HepG2 (cell line): ENCODE data around the gene SH2D3A. TPM values are rescaled to one million over a fixed set of nuclear protein-coding genes. Genes with fewer than 3 reads are reported as not detected.
A peak's percentile ranks its signal among the peaks of the same experiment; 100 is the strongest.

Experiments
- CAMTA2 ChIP-seq: sonication (generic); formaldehyde crosslinking; IDR thresholded peaks from 2 replicates; pipeline ENCODE4 v1.4.0; 2020; ENCODE audit warnings: mild to moderate bottlenecking, missing genetic modification reagents, borderline replicate concordance
- FOXK2 ChIP-seq: fragments of 450-650 bp; IDR thresholded peaks from 2 replicates; pipeline ENCODE4 v1.6.1; 2016
- KAT7 ChIP-seq: IDR thresholded peaks from 2 replicates; pipeline ENCODE4 v1.6.1; 2018; ENCODE audit warnings: borderline replicate concordance, missing compliant biosample characterization
- KMT2B ChIP-seq: IDR thresholded peaks from 2 replicates; pipeline ENCODE4 v1.6.1; 2016; ENCODE audit warnings: missing genetic modification reagents, missing compliant biosample characterization
- POLR2AphosphoS5 ChIP-seq: IDR thresholded peaks from 2 replicates; pipeline ENCODE4 v1.6.1; 2012; ENCODE audit warnings: low read depth, low read length
- REXO4 ChIP-seq: sonication (generic); formaldehyde crosslinking; IDR thresholded peaks from 2 replicates; pipeline ENCODE4 v1.8.0; 2022; ENCODE audit warnings: missing genetic modification reagents, mild to moderate bottlenecking, borderline replicate concordance
- RFX3 ChIP-seq: IDR thresholded peaks from 2 replicates; pipeline ENCODE4 v1.6.1; 2016; ENCODE audit warnings: missing biosample characterization, missing genetic modification reagents
- SRF ChIP-seq: IDR thresholded peaks from 2 replicates; pipeline ENCODE4 v1.6.1; 2011; ENCODE audit warnings: mild to moderate bottlenecking, low read depth, low read length, moderate library complexity
- ZFX ChIP-seq: sonication (generic); formaldehyde crosslinking; IDR thresholded peaks from 2 replicates; pipeline ENCODE4 v1.4.0; 2020; ENCODE audit warnings: mild to moderate bottlenecking, low read depth, missing genetic modification reagents, moderate library complexity
- ZNF292 ChIP-seq: sonication (generic); formaldehyde crosslinking; IDR thresholded peaks from 2 replicates; pipeline ENCODE4 v1.8.1; 2022; ENCODE audit warnings: mild to moderate bottlenecking, low read depth, missing genetic modification reagents, borderline replicate concordance
- ZNF468 ChIP-seq: sonication (generic); formaldehyde crosslinking; IDR thresholded peaks from 2 replicates; pipeline ENCODE4 v1.8.0; 2022; ENCODE audit warnings: mild to moderate bottlenecking, moderate library complexity, missing genetic modification reagents
- ZNF776 ChIP-seq: sonication (generic); formaldehyde crosslinking; IDR thresholded peaks from 2 replicates; pipeline ENCODE4 v1.4.0; 2020; ENCODE audit warnings: mild to moderate bottlenecking, missing genetic modification reagents
- polyA plus RNA-seq, 8 experiments: library from polyadenylated mRNA; depleted of rRNA in 3 of 8; stranded (reverse) in 7 of 8; unstranded in 1 of 8; fragments of >200 nt; fragmentation: Illumina TruSeq in 4 of 8; extraction: Trizol in 4 of 8; gene quantifications; 2 replicates each; pipeline versions ENCODE4 v1.2.1 to v1.2.3, GENCODE V29; 2011 to 2016; ENCODE audit warnings: low read depth in 4 of 8, missing spikeins in 1 of 8, mixed read lengths in 1 of 8; ENCODE audit not compliant: insufficient read depth in 1 of 8
- total RNA-seq, 5 experiments: library from RNA; depleted of rRNA; stranded (reverse); fragments of >200 nt; fragmentation: Illumina TruSeq; extraction: Trizol; gene quantifications; 2 replicates each; pipeline ENCODE4 v1.2.3, GENCODE V29; 2016; ENCODE audit warnings: low read depth in 1 of 5
- TF ChIP-seq, protein P1 (sequence below): sonication (generic); formaldehyde crosslinking; IDR thresholded peaks from 2 replicates; pipeline ENCODE4 v1.5.1; 2020; ENCODE audit warnings: missing genetic modification reagents, mild to moderate bottlenecking, borderline replicate concordance
- TF ChIP-seq, protein P2 (sequence below): sonication (generic); formaldehyde crosslinking; IDR thresholded peaks from 2 replicates; pipeline ENCODE4 v1.5.0; 2020; ENCODE audit warnings: missing genetic modification reagents, mild to moderate bottlenecking, borderline replicate concordance
- TF ChIP-seq, protein P3 (sequence below): sonication (generic); formaldehyde crosslinking; IDR thresholded peaks from 2 replicates; pipeline ENCODE4 v1.8.1; 2023; ENCODE audit warnings: missing genetic modification reagents, inconsistent platforms, borderline replicate concordance
- TF ChIP-seq, protein P4 (sequence below), 2 experiments: sonication (generic) in 1 of 2; formaldehyde crosslinking in 1 of 2; IDR thresholded peaks; 2 replicates each; pipeline versions ENCODE4 v1.6.1 to v1.9.0; 2014 to 2022; ENCODE audit warnings: antibody characterized with exemption in 1 of 2, borderline replicate concordance in 1 of 2, inconsistent platforms in 1 of 2, low read depth in 1 of 2, missing genetic modification reagents in 1 of 2
- TF ChIP-seq, protein P5 (sequence below): sonication (generic); formaldehyde crosslinking; IDR thresholded peaks from 2 replicates; pipeline ENCODE4 v1.5.1; 2020; ENCODE audit warnings: missing genetic modification reagents, mild to moderate bottlenecking, borderline replicate concordance

Gene SH2D3A
- total and polyA plus RNA-seq, 2 of the 13 experiments (the other 11 are each of a cell fraction or from before 2014, with no cell fraction given) = 1.0 to 2.2 TPM

DNA sequence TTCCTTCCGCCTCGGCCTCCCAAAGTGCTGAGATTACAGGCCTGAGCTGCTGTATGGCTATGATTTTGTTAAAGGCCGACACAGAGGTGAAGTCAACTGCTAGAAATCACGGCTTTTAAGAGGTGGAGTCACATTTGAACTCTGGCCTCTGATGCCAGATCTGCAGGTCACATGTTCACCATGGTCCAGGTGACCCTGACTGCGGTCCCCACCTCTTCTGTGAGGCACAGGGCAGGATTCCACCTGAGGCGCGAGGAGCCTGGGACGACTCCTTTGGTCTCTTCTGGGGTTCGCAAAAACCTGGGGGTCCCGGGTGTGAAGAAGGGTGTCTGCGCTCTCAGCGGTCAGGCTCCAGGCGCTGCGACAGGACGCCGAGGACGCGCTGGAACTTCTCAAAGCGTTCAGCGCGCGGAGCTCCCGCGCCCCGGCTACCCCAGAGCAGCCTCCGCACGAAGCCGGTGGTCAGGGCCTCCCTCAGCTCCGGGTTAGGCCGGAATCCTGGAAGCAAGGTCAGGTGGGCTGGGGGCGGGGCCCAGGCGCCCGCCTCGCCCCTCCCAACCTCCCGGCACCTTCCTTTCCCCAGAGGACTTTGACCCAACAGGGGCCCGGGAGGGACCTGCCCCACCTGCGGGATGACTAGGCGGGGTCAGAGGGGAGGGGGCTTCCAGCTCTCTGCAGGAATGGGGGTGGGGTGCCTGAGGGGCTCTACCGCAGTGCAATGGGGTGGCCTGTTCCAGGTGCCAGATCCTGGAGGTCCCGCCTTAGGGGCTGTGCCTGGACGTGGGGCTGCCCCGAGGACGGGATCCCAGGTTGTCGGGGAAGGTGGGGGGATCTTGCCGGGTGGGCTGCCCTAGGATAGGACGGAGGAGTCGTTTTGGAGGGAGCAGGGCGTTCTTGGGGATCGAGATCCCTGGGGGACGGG, 14.7 kb downstream of the SH2D3A start (continued):
- peak; percentile 94; the same call in 1 of the 2 replicates for TF ChIP-seq CAMTA2
- no peak for TF ChIP-seq KAT7 (CRISPR knock-in tag)
- no peak for TF ChIP-seq RFX3
- TF ChIP-seq, protein P1, sequence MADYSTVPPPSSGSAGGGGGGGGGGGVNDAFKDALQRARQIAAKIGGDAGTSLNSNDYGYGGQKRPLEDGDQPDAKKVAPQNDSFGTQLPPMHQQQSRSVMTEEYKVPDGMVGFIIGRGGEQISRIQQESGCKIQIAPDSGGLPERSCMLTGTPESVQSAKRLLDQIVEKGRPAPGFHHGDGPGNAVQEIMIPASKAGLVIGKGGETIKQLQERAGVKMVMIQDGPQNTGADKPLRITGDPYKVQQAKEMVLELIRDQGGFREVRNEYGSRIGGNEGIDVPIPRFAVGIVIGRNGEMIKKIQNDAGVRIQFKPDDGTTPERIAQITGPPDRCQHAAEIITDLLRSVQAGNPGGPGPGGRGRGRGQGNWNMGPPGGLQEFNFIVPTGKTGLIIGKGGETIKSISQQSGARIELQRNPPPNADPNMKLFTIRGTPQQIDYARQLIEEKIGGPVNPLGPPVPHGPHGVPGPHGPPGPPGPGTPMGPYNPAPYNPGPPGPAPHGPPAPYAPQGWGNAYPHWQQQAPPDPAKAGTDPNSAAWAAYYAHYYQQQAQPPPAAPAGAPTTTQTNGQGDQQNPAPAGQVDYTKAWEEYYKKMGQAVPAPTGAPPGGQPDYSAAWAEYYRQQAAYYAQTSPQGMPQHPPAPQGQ (CRISPR knock-in tag) = no peak
- peak; percentile 77 for TF ChIP-seq ZFX (CRISPR knock-in tag)
- no peak for TF ChIP-seq FOXK2
- TF ChIP-seq ZNF776 (CRISPR knock-in tag) = peak; percentile 89
- TF ChIP-seq KMT2B = no peak; the same call in 1 of the 2 replicates
- TF ChIP-seq ZNF292 (CRISPR knock-in tag) = no peak
- TF ChIP-seq, protein P2, sequence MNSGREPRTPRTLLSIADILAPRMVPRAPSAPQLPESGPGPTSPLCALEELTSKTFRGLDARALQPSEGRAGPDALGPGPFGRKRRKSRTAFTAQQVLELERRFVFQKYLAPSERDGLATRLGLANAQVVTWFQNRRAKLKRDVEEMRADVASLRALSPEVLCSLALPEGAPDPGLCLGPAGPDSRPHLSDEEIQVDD (CRISPR knock-in tag) = peak; percentile 20; the same call in 1 of the 2 replicates
- TF ChIP-seq REXO4 (CRISPR knock-in tag) = no peak
- TF ChIP-seq, protein P3, sequence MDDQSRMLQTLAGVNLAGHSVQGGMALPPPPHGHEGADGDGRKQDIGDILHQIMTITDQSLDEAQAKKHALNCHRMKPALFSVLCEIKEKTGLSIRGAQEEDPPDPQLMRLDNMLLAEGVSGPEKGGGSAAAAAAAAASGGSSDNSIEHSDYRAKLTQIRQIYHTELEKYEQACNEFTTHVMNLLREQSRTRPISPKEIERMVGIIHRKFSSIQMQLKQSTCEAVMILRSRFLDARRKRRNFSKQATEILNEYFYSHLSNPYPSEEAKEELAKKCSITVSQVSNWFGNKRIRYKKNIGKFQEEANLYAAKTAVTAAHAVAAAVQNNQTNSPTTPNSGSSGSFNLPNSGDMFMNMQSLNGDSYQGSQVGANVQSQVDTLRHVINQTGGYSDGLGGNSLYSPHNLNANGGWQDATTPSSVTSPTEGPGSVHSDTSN (CRISPR knock-in tag) = no peak
- TF ChIP-seq, protein P4, sequence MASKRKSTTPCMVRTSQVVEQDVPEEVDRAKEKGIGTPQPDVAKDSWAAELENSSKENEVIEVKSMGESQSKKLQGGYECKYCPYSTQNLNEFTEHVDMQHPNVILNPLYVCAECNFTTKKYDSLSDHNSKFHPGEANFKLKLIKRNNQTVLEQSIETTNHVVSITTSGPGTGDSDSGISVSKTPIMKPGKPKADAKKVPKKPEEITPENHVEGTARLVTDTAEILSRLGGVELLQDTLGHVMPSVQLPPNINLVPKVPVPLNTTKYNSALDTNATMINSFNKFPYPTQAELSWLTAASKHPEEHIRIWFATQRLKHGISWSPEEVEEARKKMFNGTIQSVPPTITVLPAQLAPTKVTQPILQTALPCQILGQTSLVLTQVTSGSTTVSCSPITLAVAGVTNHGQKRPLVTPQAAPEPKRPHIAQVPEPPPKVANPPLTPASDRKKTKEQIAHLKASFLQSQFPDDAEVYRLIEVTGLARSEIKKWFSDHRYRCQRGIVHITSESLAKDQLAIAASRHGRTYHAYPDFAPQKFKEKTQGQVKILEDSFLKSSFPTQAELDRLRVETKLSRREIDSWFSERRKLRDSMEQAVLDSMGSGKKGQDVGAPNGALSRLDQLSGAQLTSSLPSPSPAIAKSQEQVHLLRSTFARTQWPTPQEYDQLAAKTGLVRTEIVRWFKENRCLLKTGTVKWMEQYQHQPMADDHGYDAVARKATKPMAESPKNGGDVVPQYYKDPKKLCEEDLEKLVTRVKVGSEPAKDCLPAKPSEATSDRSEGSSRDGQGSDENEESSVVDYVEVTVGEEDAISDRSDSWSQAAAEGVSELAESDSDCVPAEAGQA (IDR thresholded peaks at IDR 0.05; ENCODE audit: low read depth) = no peak
- TF ChIP-seq, protein P4 (CRISPR knock-in tag; IDR thresholded peaks at IDR 0.05; ENCODE audit: borderline replicate concordance) = no peak
- no peak for TF ChIP-seq ZNF468 (CRISPR knock-in tag)
- TF ChIP-seq SRF = no peak
- TF ChIP-seq, protein P5, sequence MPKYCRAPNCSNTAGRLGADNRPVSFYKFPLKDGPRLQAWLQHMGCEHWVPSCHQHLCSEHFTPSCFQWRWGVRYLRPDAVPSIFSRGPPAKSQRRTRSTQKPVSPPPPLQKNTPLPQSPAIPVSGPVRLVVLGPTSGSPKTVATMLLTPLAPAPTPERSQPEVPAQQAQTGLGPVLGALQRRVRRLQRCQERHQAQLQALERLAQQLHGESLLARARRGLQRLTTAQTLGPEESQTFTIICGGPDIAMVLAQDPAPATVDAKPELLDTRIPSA (CRISPR knock-in tag) = 0 out of 2 replicates have a peak, but pooled peaks have one; percentile 46
- peak; percentile 42; the same call in 1 of the 2 replicates for TF ChIP-seq POLR2AphosphoS5
